Neuron (in vitro differentiated cells): ENCODE data around the gene ZNF598.

Experiments
- H2AFZ ChIP-seq: one replicate; pipeline ENCODE4 v1.6.1; 2013; ENCODE audit warnings: low read depth, mild to moderate bottlenecking, inconsistent platforms, low read length, moderate library complexity
- H3K27me3 ChIP-seq: one replicate; pipeline ENCODE4 v1.6.1; 2013; ENCODE audit warnings: low read length; ENCODE audit not compliant: insufficient read depth
- H3K36me3 ChIP-seq: one replicate; pipeline ENCODE4 v1.6.1; 2013; ENCODE audit warnings: low read length; ENCODE audit not compliant: insufficient read depth
- H3K4me1 ChIP-seq: one replicate; pipeline ENCODE4 v1.6.1; 2013; ENCODE audit warnings: low read length; ENCODE audit not compliant: insufficient read depth
- H3K4me3 ChIP-seq: 2 replicates; pipeline ENCODE4 v1.5.1; 2013; ENCODE audit warnings: mild to moderate bottlenecking, low read length, moderate library complexity
- H3K9me3 ChIP-seq: one replicate; pipeline ENCODE4 v1.6.1; 2013; ENCODE audit warnings: low read length

The ZNF598 gene

GRCh38 chr16:2009791-2010510, at the start of gene ZNF598:
ZNF598 (minus strand) TSS chr16:2009821.
- Histone ChIP-seq H3K9me3 (no peaks in the 10 kb centered on the region), H3K4me3 (peak within 1 kb of the TSS; percentile 92), H3K27me3 (no peaks in the 10 kb centered on the region), H2AFZ (peak within 1 kb of the TSS; percentile 72), H3K36me3 (peaks cover 3% of the 10 kb centered on the region), H3K4me1 (peaks cover 40% of the 10 kb centered on the region)

- Histone ChIP-seq H3K9me3 (no peaks in the 10 kb centered on the region), H3K36me3 (peaks cover 35% of the 10 kb centered on the region), H3K27me3 (no peaks in the 10 kb centered on the region), H3K4me1 (no peaks in the 10 kb centered on the region), H3K4me3 (no peak overlapping the region), H2AFZ (no peak overlapping the region)
These were observed 49.3 kb upstream of the ZNF598 start for GRCh38 chr16:2058872-2059271.

GRCh38 chr16:2058420-2058819, 48.8 kb upstream of the ZNF598 start:
- H3K27me3 ChIP-seq = no peaks in the 10 kb centered on the region
- H2AFZ ChIP-seq = no peak overlapping the region
- H3K4me1 ChIP-seq = no peaks in the 10 kb centered on the region
- H3K9me3 ChIP-seq = no peaks in the 10 kb centered on the region
- peaks cover 38% of the 10 kb centered on the region for H3K36me3 ChIP-seq
- H3K4me3 ChIP-seq = no peak overlapping the region

GRCh38 chr16:2057438-2057837, 47.8 kb upstream of the ZNF598 start:
- peaks cover 45% of the 10 kb centered on the region for H3K36me3 ChIP-seq
- no peaks in the 10 kb centered on the region for H3K4me1 ChIP-seq
- H3K27me3 ChIP-seq = no peaks in the 10 kb centered on the region
- H3K4me3 ChIP-seq = no peak overlapping the region
- no peak overlapping the region for H2AFZ ChIP-seq
- no peaks in the 10 kb centered on the region for H3K9me3 ChIP-seq

GRCh38 chr16:2056681-2057407, 47.2 kb upstream of the ZNF598 start:
- H3K36me3 ChIP-seq = peaks cover 51% of the 10 kb centered on the region
- H3K27me3 ChIP-seq = no peaks in the 10 kb centered on the region
- H3K4me3 ChIP-seq = no peak overlapping the region
- no peak overlapping the region for H2AFZ ChIP-seq
- no peaks in the 10 kb centered on the region for H3K9me3 ChIP-seq
- H3K4me1 ChIP-seq = no peaks in the 10 kb centered on the region

GRCh38 chr16:2056077-2056476, 46.5 kb upstream of the ZNF598 start:
- Histone ChIP-seq H2AFZ (no peak overlapping the region), H3K36me3 (peaks cover 53% of the 10 kb centered on the region), H3K4me3 (no peak overlapping the region), H3K27me3 (no peaks in the 10 kb centered on the region), H3K9me3 (no peaks in the 10 kb centered on the region), H3K4me1 (no peaks in the 10 kb centered on the region)

GRCh38 chr16:2054543-2055245, 45.1 kb upstream of the ZNF598 start:
- peaks cover 53% of the 10 kb centered on the region for H3K36me3 ChIP-seq
- no peaks in the 10 kb centered on the region for H3K9me3 ChIP-seq
- no peak overlapping the region for H3K4me3 ChIP-seq
- no peak overlapping the region for H2AFZ ChIP-seq
- H3K4me1 ChIP-seq = no peaks in the 10 kb centered on the region
- H3K27me3 ChIP-seq = no peaks in the 10 kb centered on the region

- no peak overlapping the region for H3K4me3 ChIP-seq
- no peaks in the 10 kb centered on the region for H3K9me3 ChIP-seq
- no peak overlapping the region for H2AFZ ChIP-seq
- H3K36me3 ChIP-seq = peaks cover 53% of the 10 kb centered on the region
- no peaks in the 10 kb centered on the region for H3K27me3 ChIP-seq
- peaks cover 2% of the 10 kb centered on the region for H3K4me1 ChIP-seq
These were observed 44.3 kb upstream of the ZNF598 start for GRCh38 chr16:2053897-2054296.

- Histone ChIP-seq H3K36me3 (peaks cover 51% of the 10 kb centered on the region), H3K9me3 (no peaks in the 10 kb centered on the region), H3K4me1 (peaks cover 9% of the 10 kb centered on the region), H3K27me3 (no peaks in the 10 kb centered on the region), H2AFZ (no peak overlapping the region), H3K4me3 (no peak overlapping the region)
These were observed 43.6 kb upstream of the ZNF598 start for GRCh38 chr16:2053211-2053610.

- Histone ChIP-seq H3K27me3 (no peaks in the 10 kb centered on the region), H3K36me3 (peaks cover 23% of the 10 kb centered on the region), H3K4me3 (peak overlapping the region; percentile 84), H3K9me3 (no peaks in the 10 kb centered on the region), H3K4me1 (peaks cover 15% of the 10 kb centered on the region), H2AFZ (peak overlapping the region; percentile 89)
These were observed 38.5 kb upstream of the ZNF598 start for GRCh38 chr16:2048116-2048543.

GRCh38 chr16:2047330-2048115, 37.9 kb upstream of the ZNF598 start, which contains the start of the genes NTHL1 and TSC2:
NTHL1 (minus strand) TSS chr16:2047834; CDS start chr16:2047823, 11 bp downstream.
TSC2 (plus strand) TSS chr16:2047985; CDS start chr16:2048616, 631 bp downstream.
- peaks cover 15% of the 10 kb centered on the region for H3K4me1 ChIP-seq
- peaks cover 17% of the 10 kb centered on the region for H3K36me3 ChIP-seq
- no peaks in the 10 kb centered on the region for H3K27me3 ChIP-seq
- peak within 1 kb of the TSS; percentile 89 for H2AFZ ChIP-seq
- H3K4me3 ChIP-seq = peak within 1 kb of the TSS; percentile 84
- no peaks in the 10 kb centered on the region for H3K9me3 ChIP-seq

- Histone ChIP-seq H3K27me3 (no peaks in the 10 kb centered on the region), H3K4me1 (peaks cover 15% of the 10 kb centered on the region), H3K9me3 (no peaks in the 10 kb centered on the region), H2AFZ (peak overlapping the region; percentile 89), H3K36me3 (peaks cover 11% of the 10 kb centered on the region), H3K4me3 (peak overlapping the region; percentile 84)
These were observed 37.3 kb upstream of the ZNF598 start for GRCh38 chr16:2046893-2047329.
